Colonic mucosa (tissue), 4 donors: ENCODE measurements around the gene RAB12. TPM values are rescaled to one million over a fixed set of nuclear protein-coding genes. Genes with fewer than 3 reads are reported as not detected.
"Not testable (repeated sequence)": the region's sequence is repeated elsewhere in the genome, so short reads cannot be mapped to it uniquely, and the experiment has no call there.

Source experiments
- DNase-seq: peaks from one replicate; pipeline ENCODE4 v3.0.0-alpha.2; 2020
- H3K27ac ChIP-seq: fragments of 200-600 bp; one replicate; pipeline ENCODE4 v1.8.0; 2021
- H3K27me3 ChIP-seq: fragments of 200-600 bp; one replicate; pipeline ENCODE4 v1.8.0; 2021
- H3K36me3 ChIP-seq: fragments of 200-600 bp; one replicate; pipeline ENCODE4 v1.8.0; 2021
- H3K4me1 ChIP-seq: fragments of 200-600 bp; one replicate; pipeline ENCODE4 v1.8.0; 2021; ENCODE audit warnings: mild to moderate bottlenecking
- H3K4me3 ChIP-seq: fragments of 200-600 bp; one replicate; pipeline ENCODE4 v1.8.0; 2021
- H3K9ac ChIP-seq, 2 donors: one replicate each; pipeline ENCODE4 v1.7.0; 2013; ENCODE audit warnings: control low read depth in 2 of 2, low read depth in 2 of 2, low read length in 2 of 2
- H3K9me3 ChIP-seq: fragments of 200-600 bp; one replicate; pipeline ENCODE4 v1.8.0; 2021
- intact Hi-C: fragments of 100-400 bp; cut with DNase I; formaldehyde crosslinking; loops from one replicate; pipeline ENCODE4 v1.14.1; 2022
- total RNA-seq, 2 donors: library from RNA; stranded (reverse); fragmentation: NEBNext Ultra II Directional in 1 of 2; extraction: Animal tissue kit (Norgen Biotek cat#: 25700) in 1 of 2; gene quantifications; one replicate each; pipeline ENCODE4 v1.2.1, GENCODE V29; 2021
- TF ChIP-seq, protein P1 (sequence below): fragments of 200-600 bp; IDR thresholded peaks from one replicate; pipeline ENCODE4 v1.8.0; 2022; ENCODE audit warnings: antibody characterized with exemption, mild to moderate bottlenecking
- donor health status: healthy.
- donor health status: DM: no; HTN: no; CAD: no.
- donor health status: DM: no; HTN: no; CAD: no.

The RAB12 gene
- total RNA-seq, 2 donors from 2014 or later, result 11.2 to 19.6 TPM

DNA sequence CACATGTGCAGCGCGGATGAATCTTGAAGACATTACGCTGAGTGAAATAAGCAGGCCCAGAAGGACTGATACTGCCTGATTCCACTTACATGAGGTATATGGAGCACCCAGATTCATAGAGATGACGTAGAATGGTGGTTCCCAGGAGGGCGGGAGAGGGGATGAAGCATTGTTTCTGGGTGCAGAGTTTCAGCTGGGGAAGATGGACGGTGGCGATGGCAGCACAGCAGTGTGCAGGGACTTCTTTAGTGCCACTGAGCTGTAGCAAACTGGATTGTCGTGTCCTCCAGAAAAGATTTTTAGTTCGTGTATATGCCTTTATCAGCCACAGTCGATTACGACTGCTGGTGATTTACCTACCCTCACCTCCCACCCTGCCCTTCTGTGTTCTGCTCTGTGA, 30.5 kb downstream of the RAB12 start:
- H3K9ac ChIP-seq, result no peak overlapping the region
- no peak overlapping the region for H3K27ac ChIP-seq
- peaks cover 7% of the 10 kb centered on the region for H3K36me3 ChIP-seq
- H3K4me1 ChIP-seq, result no peaks in the 10 kb centered on the region
- no peaks in the 10 kb centered on the region for H3K9me3 ChIP-seq
- TF ChIP-seq, protein P1, sequence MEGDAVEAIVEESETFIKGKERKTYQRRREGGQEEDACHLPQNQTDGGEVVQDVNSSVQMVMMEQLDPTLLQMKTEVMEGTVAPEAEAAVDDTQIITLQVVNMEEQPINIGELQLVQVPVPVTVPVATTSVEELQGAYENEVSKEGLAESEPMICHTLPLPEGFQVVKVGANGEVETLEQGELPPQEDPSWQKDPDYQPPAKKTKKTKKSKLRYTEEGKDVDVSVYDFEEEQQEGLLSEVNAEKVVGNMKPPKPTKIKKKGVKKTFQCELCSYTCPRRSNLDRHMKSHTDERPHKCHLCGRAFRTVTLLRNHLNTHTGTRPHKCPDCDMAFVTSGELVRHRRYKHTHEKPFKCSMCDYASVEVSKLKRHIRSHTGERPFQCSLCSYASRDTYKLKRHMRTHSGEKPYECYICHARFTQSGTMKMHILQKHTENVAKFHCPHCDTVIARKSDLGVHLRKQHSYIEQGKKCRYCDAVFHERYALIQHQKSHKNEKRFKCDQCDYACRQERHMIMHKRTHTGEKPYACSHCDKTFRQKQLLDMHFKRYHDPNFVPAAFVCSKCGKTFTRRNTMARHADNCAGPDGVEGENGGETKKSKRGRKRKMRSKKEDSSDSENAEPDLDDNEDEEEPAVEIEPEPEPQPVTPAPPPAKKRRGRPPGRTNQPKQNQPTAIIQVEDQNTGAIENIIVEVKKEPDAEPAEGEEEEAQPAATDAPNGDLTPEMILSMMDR, result no peak
- H3K4me3 ChIP-seq, result no peak overlapping the region
- DNase-seq, result no peak
- no peaks in the 10 kb centered on the region for H3K27me3 ChIP-seq
- intact Hi-C loops, result no loop called here

DNA sequence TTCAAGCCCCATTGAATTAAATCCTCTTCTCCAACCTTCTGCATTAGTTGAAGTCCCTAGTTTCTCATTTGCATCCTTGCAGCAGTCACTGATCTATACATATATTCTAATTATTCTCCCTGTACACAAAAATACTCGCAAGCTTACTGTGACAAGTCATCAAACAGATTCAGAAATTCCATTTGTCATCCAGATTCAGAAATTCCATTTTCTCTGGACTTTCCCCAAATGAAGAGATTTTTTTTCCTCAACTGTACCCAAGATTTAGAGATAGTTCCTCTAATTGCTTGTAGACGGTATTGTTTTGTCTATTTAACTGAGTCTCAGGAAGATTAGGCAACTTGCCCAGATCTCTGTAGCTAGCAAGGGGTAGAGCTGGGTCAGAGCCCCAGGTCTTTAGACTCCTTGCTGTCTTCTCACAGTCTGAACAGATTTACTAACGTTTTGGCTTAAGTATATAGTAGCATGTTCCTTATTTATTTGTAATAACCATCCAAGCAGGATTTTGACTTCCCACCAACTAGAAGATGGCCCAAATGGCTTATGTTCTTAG, 34.2 kb downstream of the RAB12 start:
- no peak for DNase-seq
- TF ChIP-seq, protein P1, result no peak
- H3K9ac ChIP-seq, result no peak overlapping the region
- no peaks in the 10 kb centered on the region for H3K27me3 ChIP-seq
- H3K4me3 ChIP-seq, result no peak overlapping the region
- intact Hi-C loops, result no loop called here
- H3K4me1 ChIP-seq, result no peaks in the 10 kb centered on the region
- H3K9me3 ChIP-seq, result no peaks in the 10 kb centered on the region
- H3K27ac ChIP-seq, result no peak overlapping the region
- H3K36me3 ChIP-seq, result no peaks in the 10 kb centered on the region

DNA sequence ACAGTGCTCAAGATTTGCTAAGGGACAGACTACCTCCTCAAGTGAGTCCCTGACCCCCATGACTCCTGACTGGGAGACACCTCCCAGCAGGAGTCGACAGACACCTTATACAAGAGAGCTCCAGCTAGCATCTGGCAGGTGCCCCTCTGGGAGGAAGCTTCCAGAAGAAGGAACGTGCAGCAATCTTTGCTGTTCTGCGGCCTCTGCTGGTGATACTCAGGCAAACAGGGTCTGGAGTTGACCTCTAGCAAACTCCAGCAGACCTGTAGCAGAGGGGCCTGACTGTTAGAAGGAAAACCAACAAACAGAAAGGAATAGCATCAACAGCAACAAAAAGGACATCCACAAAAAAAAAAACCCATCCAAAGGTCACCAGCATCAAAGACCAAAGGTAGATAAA, 38.1 kb downstream of the RAB12 start:
- intact Hi-C loops, H3K4me3 ChIP-seq, H3K27ac ChIP-seq, H3K4me1 ChIP-seq, H3K27me3 ChIP-seq, DNase-seq, H3K36me3 ChIP-seq, H3K9me3 ChIP-seq, H3K9ac ChIP-seq: not testable (repeated sequence)

DNA sequence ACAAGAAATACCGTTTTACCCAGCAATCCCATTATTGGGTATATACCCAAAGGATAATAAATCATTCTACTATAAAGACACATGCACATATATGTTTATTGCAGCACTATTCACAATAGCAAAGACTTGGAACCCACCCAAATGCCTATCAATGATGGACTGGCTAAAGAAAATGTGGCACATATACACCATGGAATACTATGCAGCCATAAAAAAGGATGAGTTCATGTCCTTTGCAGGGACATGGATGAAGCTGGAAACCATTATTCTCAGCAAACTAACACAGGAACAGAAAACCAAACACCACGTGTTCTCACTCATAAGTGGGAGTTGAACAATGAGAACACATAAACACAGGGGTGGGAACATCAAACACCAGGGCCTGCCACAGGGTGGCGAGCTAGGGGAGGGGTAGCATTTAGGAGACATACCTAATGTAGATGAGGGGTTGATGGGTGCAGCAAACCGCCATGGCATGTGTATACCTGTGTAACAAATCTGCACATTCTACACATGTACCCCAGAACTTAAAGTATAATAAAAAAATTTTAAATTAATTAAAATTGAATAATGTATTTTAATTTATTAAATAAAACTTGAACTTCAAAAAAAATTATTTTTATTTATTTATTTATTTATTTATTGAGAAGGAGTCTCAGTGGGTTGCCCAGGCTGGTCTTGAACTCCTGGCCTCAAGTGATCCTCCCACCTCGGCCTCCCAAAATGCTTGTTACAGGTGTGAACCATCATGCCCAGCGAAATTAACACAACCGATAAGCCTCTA, 42.4 kb downstream of the RAB12 start:
- H3K4me1 ChIP-seq, result not testable (repeated sequence)

DNA sequence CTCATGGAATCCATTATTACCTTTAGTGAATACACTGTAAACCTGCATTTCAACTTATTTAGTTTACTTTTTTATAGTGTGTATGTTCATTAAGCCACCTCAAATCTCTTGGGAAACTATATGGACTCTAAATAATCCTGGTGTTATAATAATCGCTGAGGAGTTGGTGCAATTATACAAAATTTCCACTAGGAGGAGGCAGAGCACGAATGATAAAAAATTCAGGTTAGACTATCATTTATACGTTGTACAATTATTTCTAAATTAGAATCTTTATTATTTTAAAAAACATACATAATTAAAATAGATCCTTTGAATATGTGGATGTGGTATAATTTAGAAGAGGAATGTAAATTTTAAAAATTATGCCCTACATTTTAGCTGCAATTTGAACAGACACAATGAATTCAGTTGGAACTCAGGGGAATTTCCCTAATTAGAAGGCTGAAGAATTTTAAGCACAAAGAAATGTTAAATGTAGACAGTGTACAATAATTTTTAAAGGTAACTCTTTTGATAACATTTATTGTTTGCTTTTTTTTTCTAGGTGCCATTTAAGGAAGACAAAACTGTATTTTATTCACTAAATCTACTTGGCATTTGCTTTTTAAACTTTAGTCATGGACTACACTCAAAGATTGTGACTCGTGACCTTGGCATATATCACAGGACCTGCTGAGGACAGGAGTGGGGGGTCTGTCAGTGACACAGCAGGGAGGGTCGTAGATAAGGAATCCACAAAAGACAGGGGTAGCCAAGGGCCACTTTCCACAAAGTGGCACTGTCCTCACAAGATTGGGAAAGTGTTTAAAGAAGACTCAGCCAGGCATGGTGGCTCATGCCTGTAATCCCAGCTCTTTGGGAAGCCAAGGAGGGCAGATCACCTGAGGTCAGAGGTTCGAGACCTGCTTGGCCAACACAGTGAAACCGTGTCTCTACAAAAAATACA, 45.5 kb downstream of the RAB12 start:
- Histone ChIP-seq H3K9me3 (no peaks in the 10 kb centered on the region), H3K9ac (no peak overlapping the region), H3K36me3 (no peaks in the 10 kb centered on the region), H3K27me3 (no peaks in the 10 kb centered on the region), H3K27ac (no peak overlapping the region), H3K4me1 (no peaks in the 10 kb centered on the region), H3K4me3 (no peak overlapping the region)
- TF ChIP-seq, protein P1, result peak; percentile 65
- DNase-seq, result no peak
- intact Hi-C loops, result loop anchor here (5.0 to 10.0 kb wide), 2 partner anchors 38 to 490 kb away; no protein-coding TSS in a partner anchor

More for the DNA sequence above, 42.4 kb downstream of the RAB12 start:
- intact Hi-C loops, result loop anchor here (10.0 kb wide), 1 partner anchor 493 kb away; no protein-coding TSS in a partner anchor
- not testable (repeated sequence) for H3K27ac ChIP-seq, DNase-seq, H3K36me3 ChIP-seq, H3K9me3 ChIP-seq, H3K4me3 ChIP-seq, H3K9ac ChIP-seq, H3K27me3 ChIP-seq

DNA sequence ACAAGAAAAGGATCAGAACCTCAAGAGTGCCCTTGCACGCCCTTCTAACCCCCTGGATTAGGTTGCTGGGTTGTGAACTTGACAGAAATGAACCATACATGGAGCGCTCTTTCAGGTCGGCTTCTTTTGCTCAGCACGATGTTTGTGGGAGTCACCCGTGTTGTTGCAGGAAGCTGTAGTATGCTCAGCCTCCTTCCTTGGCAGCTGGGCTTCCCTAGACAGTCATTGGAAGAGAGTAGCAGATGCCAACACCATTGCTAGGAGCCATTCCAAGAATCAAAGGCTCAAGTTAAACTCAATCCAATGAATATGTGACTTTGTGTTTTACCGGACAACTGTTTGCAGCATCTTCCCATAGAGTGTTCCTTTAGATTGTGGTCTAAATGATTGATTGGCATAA, 47.0 kb downstream of the RAB12 start:
- DNase-seq, result no peak
- Histone ChIP-seq H3K9me3 (no peaks in the 10 kb centered on the region), H3K27me3 (no peaks in the 10 kb centered on the region), H3K4me3 (no peak overlapping the region), H3K4me1 (no peaks in the 10 kb centered on the region), H3K36me3 (no peaks in the 10 kb centered on the region), H3K9ac (no peak overlapping the region), H3K27ac (no peak overlapping the region)
- intact Hi-C loops, result loop anchor here (2.0 to 10.0 kb wide), 3 partner anchors 36 to 489 kb away; no protein-coding TSS in a partner anchor
- TF ChIP-seq, protein P1, result no peak
